Gastrocnemius medialis (tissue), 4 donors: Measurements from ENCODE around the gene IP6K3. TPM values are rescaled to one million over a fixed set of nuclear protein-coding genes. Genes with fewer than 3 reads are reported as not detected.

Experiments
- ATAC-seq, 2 donors: fragments of 150-250 bp; one replicate each; pipeline ENCODE4 v1.9.1; 2016
- DNase-seq, 2 donors: peaks; one replicate each; pipeline ENCODE4 v3.0.0-alpha.2; 2019
- H3K27ac ChIP-seq, 4 donors: fragments of 200-600 bp; sonication (generic); 1 replicate in 1 of 4; 2 replicates in 3 of 4; pipeline ENCODE4 v1.5.1; 2016 to 2018; ENCODE audit warnings: mild to moderate bottlenecking in 2 of 4, moderate library complexity in 1 of 4
- H3K27me3 ChIP-seq, 3 donors: fragments of 200-600 bp; sonication (generic) in 2 of 3; 1 replicate in 1 of 3; 2 replicates in 2 of 3; pipeline versions ENCODE4 v1.5.1 to v1.6.0; 2016 to 2019; ENCODE audit warnings: mild to moderate bottlenecking in 1 of 3, moderate library complexity in 1 of 3
- H3K36me3 ChIP-seq, 2 donors: fragments of 200-600 bp; sonication (generic) in 1 of 2; one replicate each; pipeline ENCODE4 v1.5.1; 2017 to 2018
- H3K4me1 ChIP-seq, 2 donors: fragments of 200-600 bp; sonication (generic) in 1 of 2; one replicate each; pipeline ENCODE4 v1.5.1; 2016 to 2017; ENCODE audit warnings: mild to moderate bottlenecking in 2 of 2
- H3K4me3 ChIP-seq, 4 donors: fragments of 200-600 bp; sonication (generic) in 3 of 4; 1 replicate in 1 of 4; 2 replicates in 3 of 4; pipeline ENCODE4 v1.5.1; 2016 to 2019; ENCODE audit warnings: mild to moderate bottlenecking in 2 of 4
- H3K9me3 ChIP-seq, 3 donors: fragments of 200-600 bp; sonication (generic) in 2 of 3; 1 replicate in 1 of 3; 2 replicates in 2 of 3; pipeline ENCODE4 v1.5.1; 2016 to 2019
- POLR2A ChIP-seq, 2 donors: fragments of 450-650 bp; IDR thresholded peaks; one replicate each; pipeline ENCODE4 v1.6.1; 2017; ENCODE audit warnings: antibody characterized with exemption in 2 of 2, mild to moderate bottlenecking in 2 of 2, moderate library complexity in 2 of 2
- in situ Hi-C, 4 donors: fragments of 200-750 bp; cut with MboI; loops; one replicate each; pipeline versions ENCODE4 v1.15.0 to v1.8.0; 2017; ENCODE audit warnings: low sequenced_read_pairs in 4 of 4
- intact Hi-C: fragments of 100-400 bp; cut with DNase I; formaldehyde crosslinking; loops from one replicate; pipeline ENCODE4 v1.15.1; 2023; ENCODE audit warnings: low total_unique reads
- total RNA-seq, 4 donors: library from RNA; depleted of rRNA; stranded (reverse); fragments of >200 nt; gene quantifications; one replicate each; pipeline versions ENCODE4 v1.1.0 to v1.2.3, GENCODE V29; 2016
- TF ChIP-seq, protein P1 (sequence below), 5 experiments: fragments of 450-650 bp in 3 of 5; fragments of 200-600 bp in 2 of 5; sonication (generic) in 2 of 5; IDR thresholded peaks in 4 of 5; conservative IDR thresholded peaks in 1 of 5; 1 replicate in 4 of 5; 2 replicates in 1 of 5; pipeline ENCODE4 v1.5.1; 2016 to 2019; ENCODE audit warnings: antibody characterized with exemption in 5 of 5, mild to moderate bottlenecking in 3 of 5, moderate library complexity in 3 of 5

The IP6K3 gene
- total RNA-seq, 4 donors from 2014 or later: 287 to 570 (median 348) TPM

DNA sequence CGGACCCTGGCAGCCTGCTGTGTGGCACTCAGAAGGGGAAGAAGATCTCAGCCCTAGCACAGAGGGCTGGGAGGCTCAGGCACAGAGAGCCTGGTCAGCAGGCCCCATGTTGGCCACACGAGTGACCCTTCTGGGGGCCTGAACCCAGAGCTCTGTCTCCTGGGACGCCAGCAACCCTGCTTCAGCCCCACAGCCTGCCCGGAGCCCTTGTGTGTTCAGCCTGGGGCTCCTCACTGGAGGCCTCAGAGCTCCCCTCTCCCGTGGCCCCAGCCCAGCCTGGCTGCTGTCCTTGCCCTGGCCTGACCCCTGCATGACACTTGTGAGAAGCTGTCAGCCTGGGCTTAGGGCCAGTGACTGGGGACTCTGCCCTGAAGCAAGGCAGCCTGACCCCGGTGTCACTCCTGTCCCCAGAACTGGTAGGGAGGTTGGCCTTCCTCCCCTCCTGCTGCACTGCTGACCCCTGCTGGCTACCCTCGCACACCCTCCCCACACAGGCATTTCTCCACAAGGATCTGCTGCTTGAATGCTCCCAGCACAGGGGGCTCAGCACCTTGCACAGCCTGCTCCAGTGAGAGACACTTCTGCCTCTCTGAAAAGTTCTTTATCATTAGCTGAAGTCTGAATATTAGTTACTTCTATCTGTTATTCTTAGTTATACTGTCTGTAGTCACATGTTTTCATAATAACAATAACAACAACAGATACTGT lies 15.4 kb upstream of the IP6K3 start:
- H3K27ac ChIP-seq: peak overlapping the region; percentile 85 to 93 (median 90)

DNA sequence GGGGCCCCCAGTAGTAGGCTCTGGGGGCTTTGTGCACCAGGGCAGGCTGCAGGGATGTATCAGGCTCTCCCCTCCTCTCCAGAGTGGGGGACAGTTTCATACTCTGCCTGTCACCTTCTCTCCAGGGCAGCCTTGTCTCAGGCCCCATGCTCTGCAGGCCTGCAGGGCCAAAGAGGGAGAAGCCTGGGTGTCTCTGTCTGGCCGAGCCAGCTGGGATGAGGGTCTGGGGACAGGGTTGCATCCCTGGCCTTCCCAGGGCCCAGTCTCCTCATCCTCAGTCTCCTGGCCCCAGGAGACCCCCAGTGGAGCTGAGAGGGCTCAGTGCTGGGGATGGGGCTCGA lies 14.8 kb upstream of the IP6K3 start:
- in situ Hi-C loops: loop anchor here in 3 of 4 donors (5.0 to 25.0 kb wide), 4 partner anchors 44 to 401 kb away; partner anchors contain the start of genes BAK1 (in 2 of the 3) and UQCC2 (in 1 of the 3)

More for the DNA sequence above, 15.4 kb upstream of the IP6K3 start:
- intact Hi-C loops (loop anchor here (1.0 kb wide), 2 partner anchors 18 to 51 kb away; partner anchors contain the start of gene UQCC2), in situ Hi-C loops (loop anchor here in 3 of 4 donors (5.0 to 25.0 kb wide), 4 partner anchors 45 to 400 kb away; partner anchors contain the start of genes BAK1 (in 2 of the 3) and UQCC2 (in 1 of the 3))
- DNase-seq (peak; percentile 84 to 98), ATAC-seq (peak; percentile 91 to 95)
- Histone ChIP-seq H3K4me1 (peaks cover 24 to 26% of the 10 kb centered on the region in 2 donors), H3K4me3 (peak overlapping the region in 3 of 4 donors; percentile 27 to 37 (median 34)), H3K27me3 (no peaks in the 10 kb centered on the region), H3K36me3 (no peaks in the 10 kb centered on the region), H3K9me3 (no peaks in the 10 kb centered on the region)
- TF ChIP-seq, protein P1, sequence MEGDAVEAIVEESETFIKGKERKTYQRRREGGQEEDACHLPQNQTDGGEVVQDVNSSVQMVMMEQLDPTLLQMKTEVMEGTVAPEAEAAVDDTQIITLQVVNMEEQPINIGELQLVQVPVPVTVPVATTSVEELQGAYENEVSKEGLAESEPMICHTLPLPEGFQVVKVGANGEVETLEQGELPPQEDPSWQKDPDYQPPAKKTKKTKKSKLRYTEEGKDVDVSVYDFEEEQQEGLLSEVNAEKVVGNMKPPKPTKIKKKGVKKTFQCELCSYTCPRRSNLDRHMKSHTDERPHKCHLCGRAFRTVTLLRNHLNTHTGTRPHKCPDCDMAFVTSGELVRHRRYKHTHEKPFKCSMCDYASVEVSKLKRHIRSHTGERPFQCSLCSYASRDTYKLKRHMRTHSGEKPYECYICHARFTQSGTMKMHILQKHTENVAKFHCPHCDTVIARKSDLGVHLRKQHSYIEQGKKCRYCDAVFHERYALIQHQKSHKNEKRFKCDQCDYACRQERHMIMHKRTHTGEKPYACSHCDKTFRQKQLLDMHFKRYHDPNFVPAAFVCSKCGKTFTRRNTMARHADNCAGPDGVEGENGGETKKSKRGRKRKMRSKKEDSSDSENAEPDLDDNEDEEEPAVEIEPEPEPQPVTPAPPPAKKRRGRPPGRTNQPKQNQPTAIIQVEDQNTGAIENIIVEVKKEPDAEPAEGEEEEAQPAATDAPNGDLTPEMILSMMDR (IDR thresholded peaks at IDR 0.05 in 4 of 5, conservative IDR thresholded peaks at IDR 0.05 in 1 of 5): peak; percentile 73 to 85 (median 85)
- TF ChIP-seq POLR2A (IDR thresholded peaks at IDR 0.05): peak; percentile 31 to 46

DNA sequence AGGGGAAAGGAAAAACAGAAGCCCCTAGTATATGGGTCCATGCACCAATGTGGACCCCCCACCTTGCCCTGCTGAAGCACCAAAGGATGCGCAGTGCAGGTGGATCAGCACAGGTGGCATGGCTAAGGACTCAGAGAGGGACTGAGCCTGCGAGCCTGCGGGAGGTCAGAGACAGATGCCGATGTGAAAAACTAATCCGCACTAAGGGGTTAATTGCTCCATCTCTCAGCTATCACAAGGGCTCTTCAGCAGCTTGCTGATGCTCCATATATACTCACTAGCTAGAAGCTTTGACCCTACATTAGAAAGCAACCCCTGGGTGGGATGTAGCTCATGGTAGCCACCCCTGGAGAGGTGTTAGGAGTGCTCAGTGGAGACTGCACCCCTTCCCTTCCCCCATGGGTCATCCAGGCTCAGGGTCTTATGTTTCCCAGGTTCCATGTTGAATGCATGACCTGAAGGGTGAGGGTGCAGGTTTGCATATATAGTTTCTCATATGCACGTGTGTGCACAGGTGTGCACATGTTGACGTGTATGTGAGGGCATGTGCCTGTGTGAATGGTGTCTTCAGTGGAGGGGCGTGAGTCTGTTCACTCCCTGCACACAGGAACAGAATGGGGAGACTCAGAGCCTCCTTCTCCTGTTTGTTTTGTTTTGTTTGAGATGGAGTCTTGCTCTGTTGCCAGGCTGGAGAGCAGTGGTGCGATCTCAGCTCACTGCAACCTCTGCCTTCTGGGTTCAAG lies 13.4 kb upstream of the IP6K3 start:
- Histone ChIP-seq H3K36me3 (no peaks in the 10 kb centered on the region), H3K4me3 (no peak overlapping the region), H3K4me1 (peaks cover 29 to 33% of the 10 kb centered on the region in 2 donors), H3K9me3 (no peaks in the 10 kb centered on the region), H3K27ac (no peak overlapping the region), H3K27me3 (no peaks in the 10 kb centered on the region)
- DNase-seq (no peak), ATAC-seq (no peak)
- in situ Hi-C loops (loop anchor here in 3 of 4 donors (5.0 to 25.0 kb wide), 4 partner anchors 43 to 402 kb away; partner anchors contain the start of genes BAK1 (in 2 of the 3) and UQCC2 (in 1 of the 3)), intact Hi-C loops (loop anchor here (1.0 kb wide), 1 partner anchor 175 kb away; no protein-coding TSS in a partner anchor)
- TF ChIP-seq, protein P1 (IDR thresholded peaks at IDR 0.05 in 4 of 5, conservative IDR thresholded peaks at IDR 0.05 in 1 of 5): no peak
- no peak for TF ChIP-seq POLR2A (IDR thresholded peaks at IDR 0.05)

More for the DNA sequence above, 14.8 kb upstream of the IP6K3 start:
- Histone ChIP-seq H3K27ac (peak overlapping the region; percentile 85 to 93 (median 90)), H3K9me3 (no peaks in the 10 kb centered on the region), H3K27me3 (no peaks in the 10 kb centered on the region), H3K36me3 (no peaks in the 10 kb centered on the region), H3K4me3 (peak overlapping the region in 3 of 4 donors; percentile 27 to 37 (median 34)), H3K4me1 (peaks cover 24 to 26% of the 10 kb centered on the region in 2 donors)
- no peak for DNase-seq
- ATAC-seq: peak; percentile 8 to 13
- TF ChIP-seq, protein P1 (IDR thresholded peaks at IDR 0.05 in 4 of 5, conservative IDR thresholded peaks at IDR 0.05 in 1 of 5): no peak
- no peak for TF ChIP-seq POLR2A (IDR thresholded peaks at IDR 0.05)
- intact Hi-C loops: no loop called here

DNA sequence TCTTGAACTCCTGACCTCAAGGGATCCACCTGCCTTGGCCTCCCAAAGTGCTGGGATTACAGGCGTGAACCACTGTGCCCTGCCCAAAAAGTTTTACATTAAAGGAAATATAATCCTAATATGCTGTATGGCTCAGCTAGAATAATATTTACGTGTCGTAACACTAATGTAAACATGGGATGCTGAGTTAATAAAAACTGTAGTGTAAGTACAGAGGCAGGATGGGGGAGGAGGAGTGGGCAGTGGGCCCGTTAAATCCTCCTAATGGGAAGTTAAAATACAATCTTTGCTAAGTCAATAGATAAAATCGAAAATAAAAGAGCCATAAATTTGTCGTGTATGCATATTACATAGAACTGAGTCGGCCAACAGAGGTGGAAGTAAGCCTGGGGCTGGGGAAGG lies 12.1 kb upstream of the IP6K3 start:
- ATAC-seq (no peak), DNase-seq (no peak)
- in situ Hi-C loops: loop anchor here in 1 of 4 donors (25.0 kb wide), 1 partner anchor 403 kb away; no protein-coding TSS in a partner anchor
- H3K4me3 ChIP-seq: no peak overlapping the region
- no peaks in the 10 kb centered on the region for H3K27me3 ChIP-seq
- H3K27ac ChIP-seq: no peak overlapping the region
- H3K4me1 ChIP-seq: peaks cover 32 to 36% of the 10 kb centered on the region in 2 donors
- no peak for TF ChIP-seq POLR2A (IDR thresholded peaks at IDR 0.05)
- TF ChIP-seq, protein P1 (IDR thresholded peaks at IDR 0.05 in 4 of 5, conservative IDR thresholded peaks at IDR 0.05 in 1 of 5): no peak
- H3K36me3 ChIP-seq: no peaks in the 10 kb centered on the region
- no peaks in the 10 kb centered on the region for H3K9me3 ChIP-seq
- intact Hi-C loops: loop anchor here (1.0 kb wide), 1 partner anchor 174 kb away; no protein-coding TSS in a partner anchor
